PC-9 (cell line): Measurements from ENCODE around the gene ZNF468.

Experiments used
- CTCF ChIP-seq: fragments of 200-600 bp; sonication (generic); conservative IDR thresholded peaks from 2 replicates; pipeline ENCODE4 v1.6.1; 2017; ENCODE audit warnings: mixed run types, antibody characterized with exemption, mild to moderate bottlenecking, moderate library complexity
- EZH2 ChIP-seq: fragments of 200-600 bp; sonication (generic); IDR thresholded peaks from 2 replicates; pipeline ENCODE4 v1.8.0; 2017; ENCODE audit warnings: antibody characterized with exemption, low read depth

- no peak for TF ChIP-seq CTCF
- no peak for TF ChIP-seq EZH2
These were observed 39.2 kb upstream of the ZNF468 start for GRCh38 chr19:52896431-52897137.
